ENCODE measurements around the gene DUSP8. TPM values are rescaled to one million over a fixed set of nuclear protein-coding genes. Genes with fewer than 3 reads are reported as not detected.
"Not testable (repeated sequence)": the region's sequence is repeated elsewhere in the genome, so short reads cannot be mapped to it uniquely, and the experiment has no call there.

Gene DUSP8
- total RNA-seq, 4 donors from 2014 or later, result 1.9 to 4.8 (median 3.0) TPM

DNA sequence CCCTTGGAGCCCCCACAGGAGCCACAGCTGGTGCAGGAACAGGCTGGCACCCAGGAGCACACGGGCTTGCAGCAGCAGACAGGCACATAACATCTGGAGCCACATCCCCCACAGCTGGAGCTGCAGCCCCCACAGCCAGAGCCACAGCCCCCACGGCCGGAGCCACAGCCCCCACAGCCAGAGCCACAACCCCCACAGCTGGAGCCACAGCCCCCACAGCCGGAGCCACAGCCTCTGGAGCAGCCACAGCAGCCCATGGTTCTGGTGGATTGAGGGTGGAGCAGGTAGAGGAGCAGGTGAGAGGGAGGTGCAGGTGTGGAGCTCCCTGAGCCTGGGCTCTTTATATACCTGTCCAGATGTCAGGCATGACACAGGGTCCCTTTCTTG, 25.9 kb upstream of the DUSP8 start, which contains the start of gene KRTAP5-2:
Gene KRTAP5-2 (minus strand): TSS at position 301 of the 387 bp plus-strand sequence. CDS start 44 bp downstream, at position 257.
- peaks cover 43% of the 10 kb centered on the region for H3K27me3 ChIP-seq
- H3K36me3 ChIP-seq, result no peaks in the 10 kb centered on the region
- H3K27ac ChIP-seq, result no peak within 1 kb of the TSS
- WGBS, result no CpG with 5 or more reads among the region's 4 CpGs
- H3K9me3 ChIP-seq, result no peaks in the 10 kb centered on the region
- TF ChIP-seq POLR2A (IDR thresholded peaks at IDR 0.05) (no peak), POLR2AphosphoS5 (IDR thresholded peaks at IDR 0.05) (no peak), EP300 (IDR thresholded peaks at IDR 0.05) (no peak)
- TF ChIP-seq, protein P1, sequence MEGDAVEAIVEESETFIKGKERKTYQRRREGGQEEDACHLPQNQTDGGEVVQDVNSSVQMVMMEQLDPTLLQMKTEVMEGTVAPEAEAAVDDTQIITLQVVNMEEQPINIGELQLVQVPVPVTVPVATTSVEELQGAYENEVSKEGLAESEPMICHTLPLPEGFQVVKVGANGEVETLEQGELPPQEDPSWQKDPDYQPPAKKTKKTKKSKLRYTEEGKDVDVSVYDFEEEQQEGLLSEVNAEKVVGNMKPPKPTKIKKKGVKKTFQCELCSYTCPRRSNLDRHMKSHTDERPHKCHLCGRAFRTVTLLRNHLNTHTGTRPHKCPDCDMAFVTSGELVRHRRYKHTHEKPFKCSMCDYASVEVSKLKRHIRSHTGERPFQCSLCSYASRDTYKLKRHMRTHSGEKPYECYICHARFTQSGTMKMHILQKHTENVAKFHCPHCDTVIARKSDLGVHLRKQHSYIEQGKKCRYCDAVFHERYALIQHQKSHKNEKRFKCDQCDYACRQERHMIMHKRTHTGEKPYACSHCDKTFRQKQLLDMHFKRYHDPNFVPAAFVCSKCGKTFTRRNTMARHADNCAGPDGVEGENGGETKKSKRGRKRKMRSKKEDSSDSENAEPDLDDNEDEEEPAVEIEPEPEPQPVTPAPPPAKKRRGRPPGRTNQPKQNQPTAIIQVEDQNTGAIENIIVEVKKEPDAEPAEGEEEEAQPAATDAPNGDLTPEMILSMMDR (IDR thresholded peaks at IDR 0.05), result no peak
- no peaks in the 10 kb centered on the region for H3K4me1 ChIP-seq
- no peak for DNase-seq (ENCODE audit: low spot score in 2 of 2)
- no peak within 1 kb of the TSS for H3K4me3 ChIP-seq

DNA sequence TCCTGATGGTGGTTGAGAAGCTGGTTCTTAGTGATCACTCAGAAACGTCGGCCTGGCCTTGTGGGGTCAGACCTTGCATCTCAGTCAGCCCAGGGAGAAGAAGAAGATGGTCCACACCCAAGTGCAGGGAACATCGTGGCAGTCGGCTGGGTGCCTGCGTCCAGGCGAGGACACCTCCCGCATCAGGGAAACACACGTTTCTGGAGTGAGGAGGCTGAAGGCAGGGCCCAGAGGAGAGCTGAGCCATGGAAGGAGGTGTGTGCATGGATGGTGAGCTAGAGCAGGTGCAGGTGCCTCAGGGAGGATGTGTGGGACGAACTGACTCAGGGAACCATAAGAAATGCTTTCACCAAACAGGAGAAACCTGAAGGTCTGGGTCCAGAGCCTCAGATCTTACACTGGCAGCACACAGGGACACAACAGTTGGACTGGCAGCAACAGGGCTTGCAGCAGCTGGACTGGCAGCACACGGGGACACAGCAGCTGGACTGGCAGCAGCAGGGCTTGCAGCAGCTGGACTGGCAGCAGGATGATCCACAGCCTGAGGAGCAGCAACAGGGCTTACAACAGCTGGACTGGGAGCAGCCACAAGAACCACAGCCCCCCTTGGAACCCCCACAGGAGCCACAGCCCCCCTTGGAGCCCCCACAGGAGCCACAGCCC, 25.4 kb upstream of the DUSP8 start:
- TF ChIP-seq POLR2A (IDR thresholded peaks at IDR 0.05) (no peak), EP300 (IDR thresholded peaks at IDR 0.05) (no peak), POLR2AphosphoS5 (IDR thresholded peaks at IDR 0.05) (no peak)
- no peak for DNase-seq (ENCODE audit: low spot score in 2 of 2)
- Histone ChIP-seq H3K36me3 (no peaks in the 10 kb centered on the region), H3K27ac (no peak overlapping the region), H3K27me3 (peaks cover 47% of the 10 kb centered on the region), H3K4me3 (no peak overlapping the region), H3K9me3 (no peaks in the 10 kb centered on the region), H3K4me1 (no peaks in the 10 kb centered on the region)
- 78% methylated on average over 10 of the region's 10 CpGs for WGBS

DNA sequence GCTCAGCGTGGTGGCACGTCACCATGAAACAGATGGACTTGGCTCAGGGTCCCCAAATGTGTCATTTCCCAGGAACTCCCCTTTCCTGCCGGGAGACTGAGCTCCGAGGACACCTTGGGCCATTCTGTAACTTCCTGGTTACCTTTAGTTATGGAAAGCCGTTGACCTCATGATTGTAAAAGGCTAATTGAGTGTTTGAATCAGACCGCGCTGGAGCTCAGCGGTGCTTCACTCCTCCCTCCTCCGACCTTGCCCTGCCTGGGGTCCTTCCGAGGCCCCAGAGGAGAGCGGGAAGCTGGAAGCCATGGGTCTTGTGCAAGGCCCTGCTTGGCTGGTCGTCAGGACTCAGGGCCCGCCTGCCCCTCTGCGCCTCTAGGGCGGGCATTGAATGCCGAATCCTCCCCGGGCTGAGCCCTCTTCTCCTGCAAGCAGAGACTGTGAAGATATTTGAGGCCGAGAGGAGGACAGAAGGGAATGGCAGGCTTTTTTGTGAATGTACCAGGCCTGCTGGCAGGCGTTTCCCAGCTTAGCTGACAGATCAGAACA, 24.6 kb upstream of the DUSP8 start:
- not testable (repeated sequence) for H3K9me3 ChIP-seq; H3K27ac ChIP-seq; H3K4me3 ChIP-seq; H3K36me3 ChIP-seq; DNase-seq (ENCODE audit: low spot score in 2 of 2); H3K4me1 ChIP-seq
- 72% methylated on average over 11 of the region's 19 CpGs for WGBS
- peaks cover 56% of the 10 kb centered on the region for H3K27me3 ChIP-seq

DNA sequence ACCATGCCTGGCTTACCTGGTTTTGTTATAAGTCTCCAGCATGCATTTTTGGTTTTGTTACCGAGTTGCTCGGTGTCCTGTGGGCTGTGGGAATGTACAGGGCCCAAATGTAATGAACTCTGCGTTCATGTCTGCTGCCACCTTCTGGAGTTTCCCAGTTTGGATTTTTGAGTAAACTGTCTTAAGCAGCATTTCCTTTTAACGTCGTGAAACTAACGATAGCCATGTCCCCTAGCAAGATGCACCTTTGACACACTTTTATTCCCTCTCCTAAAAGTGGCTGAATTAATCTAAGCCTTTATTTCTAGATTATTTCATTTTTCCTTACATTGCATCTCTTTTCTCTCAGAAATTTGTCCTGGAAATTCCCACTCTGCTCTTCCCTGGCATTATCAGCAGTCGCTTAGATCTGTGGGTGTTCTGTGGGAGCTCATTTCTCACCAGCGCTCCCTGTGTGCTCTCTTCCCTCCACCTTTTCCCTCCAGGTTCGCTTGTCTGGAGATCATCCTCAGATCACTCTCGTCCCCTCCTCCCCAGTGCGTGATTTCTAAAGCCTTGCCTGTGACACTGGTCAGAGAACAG, 24.0 kb upstream of the DUSP8 start:
- WGBS, result 67% methylated on average over 11 of the region's 11 CpGs
- H3K27ac ChIP-seq; H3K4me1 ChIP-seq; H3K4me3 ChIP-seq; H3K36me3 ChIP-seq; DNase-seq (ENCODE audit: low spot score in 2 of 2); H3K9me3 ChIP-seq: not testable (repeated sequence)
- peaks cover 54% of the 10 kb centered on the region for H3K27me3 ChIP-seq

DNA sequence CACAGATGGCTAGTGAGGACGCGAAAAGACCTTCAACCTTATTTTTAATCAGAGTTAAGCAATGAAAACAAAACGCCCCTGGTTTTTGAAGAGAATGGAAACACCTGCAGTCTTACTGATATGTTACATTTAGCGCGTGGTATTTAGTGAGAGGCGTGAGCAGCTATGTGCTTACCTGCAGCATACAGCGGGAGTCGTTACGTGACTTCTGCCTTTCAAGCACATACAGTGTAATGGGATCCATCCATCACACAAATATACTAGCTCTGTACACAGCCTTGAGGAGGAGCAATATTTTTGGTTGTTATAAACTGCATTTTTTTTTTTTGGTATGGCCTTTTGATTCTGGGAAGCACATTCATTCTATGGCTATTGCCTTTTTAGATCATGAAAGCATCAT, 20.6 kb upstream of the DUSP8 start:
- peaks cover 41% of the 10 kb centered on the region for H3K27me3 ChIP-seq
- no peaks in the 10 kb centered on the region for H3K9me3 ChIP-seq
- 88% methylated on average over 9 of the region's 9 CpGs for WGBS
- TF ChIP-seq POLR2AphosphoS5 (IDR thresholded peaks at IDR 0.05) (no peak), EP300 (IDR thresholded peaks at IDR 0.05) (no peak), POLR2A (IDR thresholded peaks at IDR 0.05) (no peak)
- TF ChIP-seq, protein P1 (IDR thresholded peaks at IDR 0.05), result no peak
- no peak overlapping the region for H3K4me3 ChIP-seq
- no peak overlapping the region for H3K27ac ChIP-seq
- H3K4me1 ChIP-seq, result peaks cover 10% of the 10 kb centered on the region
- H3K36me3 ChIP-seq, result no peaks in the 10 kb centered on the region
- DNase-seq (ENCODE audit: low spot score in 2 of 2), result no peak

DNA sequence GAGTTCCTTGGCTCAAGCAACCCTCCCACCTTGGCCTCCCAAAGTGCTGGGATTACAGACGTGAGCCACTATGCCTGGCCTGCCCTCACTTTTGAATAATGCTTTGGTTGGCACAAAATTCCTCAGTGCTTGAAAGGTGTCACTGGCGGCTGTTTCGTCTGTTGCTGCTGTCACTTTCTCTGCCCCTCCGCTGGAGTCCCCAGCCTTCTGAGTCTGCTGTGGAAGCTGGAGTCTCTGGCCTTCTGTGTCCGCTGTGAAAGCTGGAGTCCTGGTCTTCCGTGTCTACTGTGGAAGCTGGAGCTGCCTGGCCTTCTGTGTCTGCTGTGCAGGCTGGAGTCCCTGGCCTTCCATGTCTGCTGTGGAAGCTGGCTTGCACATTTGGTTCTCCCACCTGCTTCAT, 17.9 kb upstream of the DUSP8 start:
- 97% methylated on average over 5 of the region's 6 CpGs for WGBS
- DNase-seq (ENCODE audit: low spot score in 2 of 2), result no peak
- Histone ChIP-seq H3K27ac (no peak overlapping the region), H3K4me3 (no peak overlapping the region), H3K36me3 (no peaks in the 10 kb centered on the region), H3K9me3 (no peaks in the 10 kb centered on the region), H3K27me3 (peaks cover 24% of the 10 kb centered on the region), H3K4me1 (peaks cover 10% of the 10 kb centered on the region)
- TF ChIP-seq, protein P1 (IDR thresholded peaks at IDR 0.05), result no peak
- TF ChIP-seq POLR2AphosphoS5 (IDR thresholded peaks at IDR 0.05) (no peak), EP300 (IDR thresholded peaks at IDR 0.05) (no peak), POLR2A (IDR thresholded peaks at IDR 0.05) (no peak)

Measured in suprapubic skin (tissue), 4 donors.